Cardiac septum (tissue), 1 donor: ENCODE measurements around the gene UMODL1. TPM values are rescaled to one million over a fixed set of nuclear protein-coding genes. Genes with fewer than 3 reads are reported as not detected.

Experiments used
- DNase-seq: peaks from one replicate; pipeline ENCODE4 v3.0.0-alpha.2; 2020; ENCODE audit warnings: low spot score
- intact Hi-C: fragments of 100-400 bp; cut with DNase I; formaldehyde crosslinking; loops from one replicate; pipeline ENCODE4 v1.14.0; 2022
- total RNA-seq: library from RNA; stranded (reverse); fragmentation: NEBNext Ultra II Directional; extraction: Animal tissue kit (Norgen Biotek cat#: 25700); gene quantifications from one replicate; pipeline ENCODE4 v1.2.1, GENCODE V29; 2021
- donor health status: DM: no; HTN: no; CAD: no.

UMODL1 gene
- total RNA-seq, 1 donor from 2014 or later = not detected

DNA sequence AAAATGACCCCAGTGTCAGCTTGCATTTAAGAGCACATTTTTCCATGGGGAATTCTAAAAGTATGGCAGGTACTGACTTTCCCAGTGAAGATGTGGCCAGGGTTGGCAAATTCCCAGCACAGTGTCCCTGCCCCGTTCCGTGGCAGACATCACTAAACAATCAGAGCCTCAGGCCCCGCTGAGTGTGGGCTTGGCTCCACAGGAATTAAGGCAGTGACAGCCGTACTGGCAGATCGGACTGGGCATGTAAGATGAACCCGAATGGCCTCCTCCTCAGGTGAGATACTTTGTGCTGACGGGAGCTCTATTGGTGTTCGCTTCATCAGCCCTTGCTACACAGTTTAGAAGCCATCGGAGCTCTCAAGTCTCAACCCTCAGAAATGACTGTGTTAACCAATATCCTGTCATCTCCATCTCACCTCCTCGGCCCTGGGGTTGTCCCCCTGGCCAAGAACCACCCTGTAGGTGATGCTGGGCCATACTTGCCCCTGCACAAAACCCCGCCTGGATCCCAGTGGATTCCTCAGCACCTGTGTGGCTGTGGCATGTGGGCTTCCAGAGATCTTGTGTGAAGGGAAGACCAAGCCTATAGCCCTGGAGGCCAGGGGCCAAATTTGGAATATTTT is 118.9 kb downstream of the UMODL1 start:
- no peak for DNase-seq
- intact Hi-C loops = no loop called here

DNA sequence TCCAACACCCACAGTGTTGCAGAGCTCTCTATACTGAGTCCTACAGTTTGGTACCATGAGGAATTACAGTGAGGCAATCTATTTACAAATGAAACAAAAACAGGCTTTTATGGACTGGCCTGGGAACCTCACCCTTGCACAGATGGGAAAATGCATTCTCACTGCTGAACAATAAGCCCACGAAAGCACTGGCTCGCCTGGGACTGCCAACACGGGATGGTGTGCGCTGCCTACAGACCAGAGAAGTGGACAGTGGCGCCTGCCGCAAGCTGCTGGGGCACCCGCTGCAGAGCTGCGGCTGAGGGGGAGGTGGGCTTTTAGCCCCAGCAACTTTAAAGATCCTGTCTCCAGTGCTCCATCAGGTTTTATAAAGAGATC is 119.4 kb downstream of the UMODL1 start:
- no peak for DNase-seq
- intact Hi-C loops = no loop called here

DNA sequence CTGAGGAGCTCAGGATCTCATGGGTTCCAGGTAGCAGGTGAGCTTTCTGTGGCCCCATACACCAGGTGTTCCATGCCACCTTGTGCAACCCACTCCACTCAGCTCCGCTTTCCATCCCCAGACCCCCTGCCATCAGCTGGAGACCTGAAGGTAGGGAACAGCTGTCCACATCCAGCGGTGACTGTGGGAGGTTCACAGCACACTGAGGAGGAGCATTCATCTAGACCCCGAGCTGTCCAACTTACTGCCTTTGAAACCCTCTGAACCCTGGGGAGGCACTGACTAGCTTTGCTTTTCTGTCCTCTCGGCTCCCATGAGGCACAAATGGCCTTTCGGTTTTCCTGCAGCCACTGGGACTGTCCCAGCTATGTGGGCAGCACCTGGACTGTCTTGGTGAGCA is 119.9 kb downstream of the UMODL1 start:
- intact Hi-C loops = no loop called here
- no peak for DNase-seq

DNA sequence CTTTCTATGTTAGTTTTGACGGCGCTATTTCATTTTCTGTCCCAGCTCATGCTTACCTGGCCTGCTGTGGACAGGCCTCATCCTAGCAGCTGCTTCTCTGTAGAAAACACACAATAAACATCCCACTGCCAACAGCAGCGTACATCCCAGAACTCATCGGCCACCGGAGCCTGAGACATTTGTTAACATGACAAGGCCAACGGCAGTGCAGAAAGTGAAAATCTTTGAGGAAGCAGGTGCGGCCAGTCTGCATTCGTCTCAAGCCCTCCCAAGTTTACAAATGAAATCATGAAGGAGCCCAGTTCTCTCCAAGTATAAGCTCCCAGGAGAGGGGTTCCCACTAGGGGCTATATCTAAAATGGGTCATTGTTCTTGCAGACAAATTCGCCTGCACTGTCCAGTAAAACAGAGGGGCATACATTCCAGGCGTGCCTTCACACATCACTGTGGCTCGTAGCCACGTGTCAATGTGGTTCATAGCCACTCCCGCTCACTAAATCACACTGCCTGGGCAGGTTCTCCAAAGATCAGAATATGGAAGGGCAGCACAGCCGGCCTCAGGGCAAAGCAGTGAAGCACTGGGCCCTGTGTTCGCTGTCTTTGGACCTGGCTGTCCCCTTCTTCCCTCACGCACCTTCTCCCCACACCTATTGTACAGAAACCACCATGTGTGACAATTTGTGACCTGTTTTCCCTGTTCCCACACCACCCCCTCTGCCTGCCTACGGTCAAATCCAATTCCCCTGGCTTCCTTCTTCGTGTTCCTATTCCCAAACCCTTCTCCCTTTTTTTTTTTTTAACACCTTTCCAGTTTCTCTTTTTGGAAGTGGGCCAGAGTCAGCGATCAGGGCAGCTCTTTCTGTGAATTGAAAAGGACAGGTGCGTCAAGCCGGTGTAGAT is 120.8 kb downstream of the UMODL1 start:
- intact Hi-C loops = no loop called here
- no peak for DNase-seq

Other genes with a start within 250 kb of the UMODL1 start
- gene PRDM15, start 192.0 kb upstream of the UMODL1 start, total RNA-seq = 3.5 TPM
- 7.7 TPM for gene C2CD2, start 117.3 kb upstream of the UMODL1 start, total RNA-seq
- 7.8 TPM for gene ZBTB21, start 61.0 kb upstream of the UMODL1 start, total RNA-seq
- gene ABCG1, start 147.8 kb downstream of the UMODL1 start, total RNA-seq = 6.3 TPM
- gene TFF3, start 244.1 kb downstream of the UMODL1 start, total RNA-seq = 4.8 TPM